SK-N-SH (cell line): Measurements from ENCODE around the gene GALNT4. TPM values are rescaled to one million over a fixed set of nuclear protein-coding genes. Genes with fewer than 3 reads are reported as not detected.

Source experiments
- CTCF ChIA-PET: fragments of 300-600, 350-600 bp; formaldehyde crosslinking; extraction: SDS; loops from one replicate; lab custom pipeline; 2021; lab: Yijun Ruan, JAX
- POLR2A ChIA-PET: fragments of 350-600 bp; sonication (Branson Sonifier 250); formaldehyde crosslinking; extraction: SDS; loops from one replicate; lab custom pipeline; 2020; ENCODE audit warnings: antibody characterized with exemption, inconsistent platforms; lab: Yijun Ruan, JAX
- DNase-seq: peaks from one replicate; pipeline ENCODE4 v3.0.0; 2012
- H2AFZ ChIP-seq: fragments of 200-600 bp; sonication (generic); 2 replicates; pipeline ENCODE4 v1.8.1; 2016; ENCODE audit warnings: antibody characterized with exemption, mild to moderate bottlenecking, low read depth
- H3F3A ChIP-seq: fragments of 200-600 bp; sonication (generic); replicated peaks from 2 replicates; pipeline ENCODE3; 2016; ENCODE audit warnings: antibody characterized with exemption, mild to moderate bottlenecking; ENCODE audit not compliant: insufficient read depth
- H3K27ac ChIP-seq, 2 experiments: fragments of 200-500 bp in 1 of 2; fragments of 200-600 bp in 1 of 2; sonication (Bioruptor generic) in 1 of 2; sonication (generic), shearing (Covaris generic) in 1 of 2; 2 replicates each; pipeline versions ENCODE4 v1.5.1 to v1.6.1; 2014 to 2016; ENCODE audit warnings: low read depth in 2 of 2, inconsistent platforms in 1 of 2, low read length in 1 of 2, mild to moderate bottlenecking in 1 of 2, mixed read lengths in 1 of 2
- H3K27me3 ChIP-seq: fragments of 200-600 bp; sonication (generic), shearing (Covaris generic); 2 replicates; pipeline ENCODE4 v1.6.1; 2016; ENCODE audit warnings: mixed run types; ENCODE audit not compliant: insufficient read depth
- H3K36me3 ChIP-seq, 2 experiments: fragments of 200-500 bp in 1 of 2; fragments of 200-600 bp in 1 of 2; sonication (Bioruptor generic) in 1 of 2; sonication (generic) in 1 of 2; replicated peaks in 1 of 2; 2 replicates each; pipeline versions ENCODE3 to v1.5.1; 2014 to 2016; ENCODE audit warnings: low read length in 1 of 2, mild to moderate bottlenecking in 1 of 2; ENCODE audit not compliant: insufficient read depth in 2 of 2, control insufficient read depth in 1 of 2
- H3K4me1 ChIP-seq, 2 experiments: fragments of 200-500 bp in 1 of 2; fragments of 200-600 bp in 1 of 2; sonication (Bioruptor generic) in 1 of 2; sonication (generic), shearing (Covaris generic) in 1 of 2; 2 replicates each; pipeline versions ENCODE4 v1.5.1 to v1.6.1; 2014 to 2016; ENCODE audit warnings: low read depth in 1 of 2, low read length in 1 of 2, mixed run types in 1 of 2; ENCODE audit not compliant: insufficient read depth in 2 of 2, control insufficient read depth in 1 of 2
- H3K4me2 ChIP-seq: fragments of 200-600 bp; sonication (generic), shearing (Covaris generic); 2 replicates; pipeline ENCODE4 v1.6.1; 2017; ENCODE audit warnings: mixed run types
- H3K4me3 ChIP-seq, 2 experiments: fragments of 200-500 bp in 1 of 2; fragments of 200-600 bp in 1 of 2; sonication (Bioruptor generic) in 1 of 2; sonication (generic), shearing (Covaris generic) in 1 of 2; 2 replicates each; pipeline versions ENCODE4 v1.5.1 to v1.8.1; 2014 to 2016; ENCODE audit warnings: low read depth in 2 of 2, inconsistent platforms in 1 of 2, low read length in 1 of 2, mild to moderate bottlenecking in 1 of 2, mixed read lengths in 1 of 2, moderate library complexity in 1 of 2
- H3K79me2 ChIP-seq: fragments of 200-600 bp; sonication (generic); 2 replicates; pipeline ENCODE4 v1.8.1; 2017; ENCODE audit warnings: mild to moderate bottlenecking; ENCODE audit not compliant: insufficient read depth
- H3K9ac ChIP-seq: fragments of 200-600 bp; sonication (generic); 2 replicates; pipeline ENCODE4 v1.6.1; 2017; ENCODE audit warnings: mixed run types
- H3K9me2 ChIP-seq: fragments of 200-600 bp; sonication (generic); 2 replicates; pipeline ENCODE4 v1.6.1; 2017; ENCODE audit warnings: mixed run types
- H3K9me3 ChIP-seq: fragments of 200-600 bp; sonication (generic); 2 replicates; pipeline ENCODE4 v1.6.1; 2017; ENCODE audit warnings: mixed run types, mild to moderate bottlenecking, moderate library complexity
- H4K20me1 ChIP-seq: fragments of 200-600 bp; sonication (generic); 2 replicates; pipeline ENCODE4 v1.6.1; 2017; ENCODE audit warnings: mild to moderate bottlenecking, mixed run types; ENCODE audit not compliant: insufficient read depth
- CHD2 ChIP-seq: fragments of 150-350 bp; IDR thresholded peaks from 2 replicates; pipeline ENCODE4 v1.6.1; 2018; ENCODE audit warnings: low read length; ENCODE audit not compliant: partially characterized antibody
- ELF1 ChIP-seq: IDR thresholded peaks from 2 replicates; pipeline ENCODE4 v1.4.0; 2012
- EP300 ChIP-seq, 2 experiments: IDR thresholded peaks; 2 replicates each; pipeline versions ENCODE4 v1.4.0 to v1.6.1; 2012; ENCODE audit warnings: borderline replicate concordance in 1 of 2, low read depth in 1 of 2, low read length in 1 of 2
- EZH2phosphoT487 ChIP-seq: fragments of 200-600 bp; sonication (generic); IDR thresholded peaks from 2 replicates; pipeline ENCODE4 v1.6.1; 2017; ENCODE audit warnings: low read depth, mixed run types, mild to moderate bottlenecking, antibody characterized with exemption, moderate library complexity, borderline replicate concordance
- FOXJ3 ChIP-seq: sonication (generic); formaldehyde crosslinking; IDR thresholded peaks from 2 replicates; pipeline ENCODE4 v1.5.1; 2020; ENCODE audit warnings: mild to moderate bottlenecking, missing genetic modification reagents
- FOXM1 ChIP-seq: IDR thresholded peaks from 2 replicates; pipeline ENCODE4 v1.4.0; 2012; ENCODE audit warnings: low read depth, mild to moderate bottlenecking
- GABPA ChIP-seq: IDR thresholded peaks from 2 replicates; pipeline ENCODE4 v1.4.0; 2012; ENCODE audit warnings: low read depth, mild to moderate bottlenecking
- GATA2 ChIP-seq: sonication (generic); formaldehyde crosslinking; IDR thresholded peaks from 2 replicates; pipeline ENCODE4 v1.5.0; 2020; ENCODE audit warnings: mild to moderate bottlenecking, missing genetic modification reagents
- IRF3 ChIP-seq: fragments of 150-350 bp; IDR thresholded peaks from 2 replicates; pipeline ENCODE4 v1.6.1; 2016; ENCODE audit warnings: mild to moderate bottlenecking, low read depth, low read length
- MEF2A ChIP-seq: IDR thresholded peaks from 2 replicates; pipeline ENCODE4 v1.4.0; 2012; ENCODE audit warnings: low read depth, borderline replicate concordance
- NFIC ChIP-seq: IDR thresholded peaks from 2 replicates; pipeline ENCODE4 v1.4.0; 2012; ENCODE audit warnings: borderline replicate concordance
- PBX3 ChIP-seq: IDR thresholded peaks from 2 replicates; pipeline ENCODE4; 2012
- RAD21 ChIP-seq: IDR thresholded peaks from 2 replicates; pipeline ENCODE4 v1.6.1; 2012; ENCODE audit warnings: mild to moderate bottlenecking, low read length
- RCOR1 ChIP-seq: fragments of 150-350 bp; IDR thresholded peaks from 2 replicates; pipeline ENCODE4 v1.6.1; 2017; ENCODE audit warnings: antibody characterized with exemption, low read length
- RFX5 ChIP-seq: IDR thresholded peaks from 2 replicates; pipeline ENCODE4 v1.6.1; 2012; ENCODE audit warnings: mild to moderate bottlenecking, improper control_type of control experiment, low read length
- RXRA ChIP-seq: IDR thresholded peaks from 2 replicates; pipeline ENCODE4 v1.4.0; 2012; ENCODE audit warnings: low read depth, mild to moderate bottlenecking, borderline replicate concordance
- SMC3 ChIP-seq: IDR thresholded peaks from 2 replicates; pipeline ENCODE4 v1.6.1; 2012; ENCODE audit warnings: low read depth, low read length, improper control_type of control experiment
- TAF1 ChIP-seq: IDR thresholded peaks from 2 replicates; pipeline ENCODE4 v1.6.1; 2012; ENCODE audit warnings: low read depth, mild to moderate bottlenecking, low read length, moderate library complexity, borderline replicate concordance
- TEAD4 ChIP-seq: IDR thresholded peaks from 2 replicates; pipeline ENCODE4 v1.4.0; 2012; ENCODE audit warnings: mild to moderate bottlenecking, borderline replicate concordance; ENCODE audit not compliant: insufficient read depth
- USF1 ChIP-seq: IDR thresholded peaks from 2 replicates; pipeline ENCODE4 v1.4.0; 2012; ENCODE audit warnings: low read depth, borderline replicate concordance
- USF2 ChIP-seq: fragments of 150-350 bp; IDR thresholded peaks from 2 replicates; pipeline ENCODE4 v1.6.1; 2017; ENCODE audit warnings: antibody characterized with exemption, low read length, low read depth, borderline replicate concordance
- YY1 ChIP-seq: IDR thresholded peaks from 2 replicates; pipeline ENCODE4 v1.4.0; 2012; ENCODE audit warnings: low read depth, mild to moderate bottlenecking
- WGBS: methylation state at CpG from one replicate; pipeline ENCODE4 v1.1.6; 2017; ENCODE audit warnings: low lambda C conversion rate; 5-methylcytosine and 5-hydroxymethylcytosine counted together
- polyA plus RNA-seq, 3 experiments: library from polyadenylated mRNA; depleted of rRNA; stranded (reverse); fragments of >200 nt; gene quantifications; 2 replicates each; pipeline ENCODE4 v1.2.3, GENCODE V29; 2012

The GALNT4 gene
- polyA plus RNA-seq, 1 of the 3 experiments (the other 2 are of a cell fraction): 1.1 TPM

- Histone ChIP-seq H3F3A (no peaks in the 10 kb centered on the region), H3K79me2 (no peaks in the 10 kb centered on the region; the same call in 1 of the 2 replicates), H3K4me3 (no peak overlapping the region), H3K27ac (no peak overlapping the region), H3K9ac (no peak overlapping the region), H4K20me1 (no peaks in the 10 kb centered on the region), H3K9me3 (no peaks in the 10 kb centered on the region), H3K36me3 (peaks cover 0 to 5% of the 10 kb centered on the region in 2 experiments), H3K4me1 (peaks cover 0 to 2% of the 10 kb centered on the region in 2 experiments; a peak in 1 of 4 replicates), H3K4me2 (no peak overlapping the region), H3K27me3 (no peaks in the 10 kb centered on the region), H3K9me2 (no peaks in the 10 kb centered on the region), H2AFZ (no peak overlapping the region)
- TF ChIP-seq MEF2A (no peak), FOXJ3 (CRISPR knock-in tag) (no peak), RXRA (no peak), FOXM1 (no peak), GATA2 (CRISPR knock-in tag) (no peak), CHD2 (no peak), EP300 (IDR thresholded peaks at IDR 0.05; ENCODE audit: borderline replicate concordance in 1 of 2, low read depth in 1 of 2, low read length in 1 of 2) (no peak), USF2 (no peak), TAF1 (no peak), RCOR1 (no peak)
- ChIA-PET CTCF (interaction anchor here (1.2 kb wide), 1 partner anchor 39 kb away, joined by 3 read pairs; no protein-coding TSS in a partner anchor), POLR2A (no interaction called here)
- 92% methylated on average over 2 of the region's 2 CpGs for WGBS
- no peak for DNase-seq
These were observed 38.3 kb downstream of the GALNT4 start for GRCh38 chr12:89486264-89486663.

GRCh38 chr12:89484470-89484869, 40.1 kb downstream of the GALNT4 start:
- no peaks in the 10 kb centered on the region for H3K9me3 ChIP-seq
- no peak overlapping the region for H3K4me3 ChIP-seq
- CTCF ChIA-PET: interaction anchor here (0.7 to 1.6 kb wide), 6 partner anchors 14 to 467 kb away, joined by 3 to 6 read pairs (median 4); partner anchors contain the start of gene GALNT4
- no peak overlapping the region for H3K27ac ChIP-seq
- no peaks in the 10 kb centered on the region for H3F3A ChIP-seq
- no peaks in the 10 kb centered on the region for H3K27me3 ChIP-seq
- no peak overlapping the region for H3K4me2 ChIP-seq
- no peak for DNase-seq
- H3K9me2 ChIP-seq: no peaks in the 10 kb centered on the region
- peaks cover 0 to 2% of the 10 kb centered on the region in 2 experiments; a peak in 1 of 4 replicates for H3K4me1 ChIP-seq
- no peak overlapping the region for H2AFZ ChIP-seq
- no peaks in the 10 kb centered on the region for H3K79me2 ChIP-seq
- no peaks in the 10 kb centered on the region for H4K20me1 ChIP-seq
- 78% methylated on average over 1 of the region's 1 CpG for WGBS
- TF ChIP-seq EZH2phosphoT487: no peak
- TF ChIP-seq NFIC: no peak
- no peak for TF ChIP-seq EP300 (IDR thresholded peaks at IDR 0.05; ENCODE audit: borderline replicate concordance in 1 of 2, low read depth in 1 of 2, low read length in 1 of 2)
- no peak for TF ChIP-seq YY1
- TF ChIP-seq IRF3: no peak
- TF ChIP-seq RFX5: no peak
- TF ChIP-seq FOXJ3 (CRISPR knock-in tag): no peak
- TF ChIP-seq USF1: no peak
- no peak for TF ChIP-seq PBX3
- no peak for TF ChIP-seq CHD2
- TF ChIP-seq ELF1: no peak
- TF ChIP-seq TEAD4: no peak
- no peak for TF ChIP-seq SMC3
- TF ChIP-seq RAD21: no peak
- TF ChIP-seq GABPA: no peak
- POLR2A ChIA-PET: no interaction called here
- peaks cover 0 to 3% of the 10 kb centered on the region in 2 experiments for H3K36me3 ChIP-seq
- H3K9ac ChIP-seq: no peak overlapping the region
